Neuronal stem cell (in vitro differentiated cells): Measurements from ENCODE around the gene MBIP.

Source experiments
- DNase-seq: peaks from one replicate; pipeline ENCODE4 v3.0.0-alpha.2; 2013; ENCODE audit warnings: low spot score
- H2AFZ ChIP-seq: one replicate; pipeline ENCODE4 v1.6.1; 2013; ENCODE audit warnings: mild to moderate bottlenecking, low read length, inconsistent platforms
- H2AK5ac ChIP-seq: 2 replicates; pipeline ENCODE4 v1.6.1; 2013; ENCODE audit warnings: low read depth, mild to moderate bottlenecking, inconsistent platforms, low read length, moderate library complexity, mixed read lengths
- H2BK120ac ChIP-seq: 2 replicates; pipeline ENCODE4 v1.6.1; 2013; ENCODE audit warnings: low read depth, mild to moderate bottlenecking, inconsistent platforms, low read length, moderate library complexity, mixed read lengths
- H2BK12ac ChIP-seq: one replicate; pipeline ENCODE4 v1.6.1; 2013; ENCODE audit warnings: low read length, inconsistent platforms
- H2BK15ac ChIP-seq: 2 replicates; pipeline ENCODE4 v1.6.1; 2013; ENCODE audit warnings: mild to moderate bottlenecking, low read length, inconsistent platforms, mixed read lengths
- H2BK5ac ChIP-seq: one replicate; pipeline ENCODE4 v1.6.1; 2013; ENCODE audit warnings: inconsistent platforms, mild to moderate bottlenecking, low read length, moderate library complexity
- H3K14ac ChIP-seq: one replicate; pipeline ENCODE4 v1.6.1; 2013; ENCODE audit warnings: low read length, inconsistent platforms
- H3K18ac ChIP-seq: 2 replicates; pipeline ENCODE4 v1.6.1; 2013; ENCODE audit warnings: low read length, inconsistent platforms
- H3K23ac ChIP-seq: 2 replicates; pipeline ENCODE4 v1.6.1; 2013; ENCODE audit warnings: low read depth, mild to moderate bottlenecking, mixed read lengths, low read length, inconsistent platforms; ENCODE audit not compliant: poor library complexity
- H3K27ac ChIP-seq: replicated peaks from 3 replicates; pipeline ENCODE4 v1.5.1; 2013; ENCODE audit warnings: low read length, inconsistent platforms
- H3K27me3 ChIP-seq, 3 experiments: 2 replicates each; pipeline ENCODE4 v1.6.1; 2013; ENCODE audit warnings: low read length in 3 of 3, mild to moderate bottlenecking in 2 of 3, inconsistent platforms in 1 of 3, low read depth in 1 of 3, mixed read lengths in 1 of 3, moderate library complexity in 1 of 3; ENCODE audit not compliant: control insufficient read depth in 3 of 3, insufficient read depth in 3 of 3
- H3K36me3 ChIP-seq, 2 donors: replicated peaks in 1 of 2; 2 replicates each; pipeline ENCODE4 v1.6.1; 2013; ENCODE audit warnings: low read length in 2 of 2; ENCODE audit not compliant: control insufficient read depth in 2 of 2, insufficient read depth in 2 of 2
- H3K4ac ChIP-seq: 2 replicates; pipeline ENCODE4 v1.6.1; 2013; ENCODE audit warnings: inconsistent platforms, mild to moderate bottlenecking, low read length, moderate library complexity
- H3K4me1 ChIP-seq, 2 donors: 1 replicate in 1 of 2; 2 replicates in 1 of 2; pipeline ENCODE4 v1.6.1; 2013; ENCODE audit warnings: low read length in 2 of 2, low read depth in 1 of 2; ENCODE audit not compliant: control insufficient read depth in 2 of 2, insufficient read depth in 1 of 2
- H3K4me2 ChIP-seq: one replicate; pipeline ENCODE4 v1.6.1; 2013; ENCODE audit warnings: mild to moderate bottlenecking, low read length, inconsistent platforms; ENCODE audit not compliant: insufficient read depth, poor library complexity, severe bottlenecking
- H3K4me3 ChIP-seq, 2 donors: 2 replicates each; pipeline ENCODE4 v1.5.1; 2013; ENCODE audit warnings: low read length in 2 of 2, mild to moderate bottlenecking in 2 of 2, inconsistent platforms in 1 of 2, moderate library complexity in 1 of 2
- H3K79me1 ChIP-seq: one replicate; pipeline ENCODE4 v1.6.1; 2013; ENCODE audit warnings: low read depth, mild to moderate bottlenecking, inconsistent platforms, low read length, moderate library complexity
- H3K9ac ChIP-seq: one replicate; pipeline ENCODE4 v1.6.1; 2013; ENCODE audit warnings: mild to moderate bottlenecking, low read depth, low read length, inconsistent platforms; ENCODE audit not compliant: poor library complexity
- H3K9me3 ChIP-seq, 2 donors: replicated peaks in 1 of 2; 2 replicates each; pipeline versions ENCODE3 to v1.6.1; 2013; ENCODE audit warnings: low read length in 2 of 2, mild to moderate bottlenecking in 2 of 2, inconsistent platforms in 1 of 2, low read depth in 1 of 2, mixed read lengths in 1 of 2, moderate library complexity in 1 of 2; ENCODE audit not compliant: control insufficient read depth in 2 of 2, insufficient read depth in 1 of 2
- H4K8ac ChIP-seq: one replicate; pipeline ENCODE4 v1.6.1; 2013; ENCODE audit warnings: low read depth, mild to moderate bottlenecking, inconsistent platforms, low read length, moderate library complexity
- H4K91ac ChIP-seq: one replicate; pipeline ENCODE4 v1.6.1; 2013; ENCODE audit warnings: low read length, low read depth, mild to moderate bottlenecking, inconsistent platforms; ENCODE audit not compliant: poor library complexity
- WGBS, 2 donors: extraction: QIAGEN DNeasy Blood & Tissue Kit; methylation state at CpG; one replicate each; pipeline ENCODE4 v1.1.7; 2013; ENCODE audit warnings: missing lambda C conversion rate in 2 of 2, mixed read lengths in 1 of 2; ENCODE audit not compliant: insufficient read length in 2 of 2, insufficient replicate concordance in 1 of 2; ENCODE audit errors: extremely low coverage in 2 of 2; 5-methylcytosine and 5-hydroxymethylcytosine counted together

Gene MBIP

GRCh38 chr14:36316131-36316530 is 4.3 kb downstream of the MBIP start:
- Histone ChIP-seq H4K91ac (no peak overlapping the region), H3K4ac (no peak overlapping the region), H3K36me3 (peaks cover 2 to 17% of the 10 kb centered on the region in 2 donors), H4K8ac (no peak overlapping the region), H2BK5ac (no peak overlapping the region), H3K27ac (no peak overlapping the region), H3K4me3 (no peak overlapping the region), H2BK15ac (no peak overlapping the region), H3K18ac (no peak overlapping the region), H3K14ac (no peak overlapping the region), H3K79me1 (no peaks in the 10 kb centered on the region), H3K27me3 (no peaks in the 10 kb centered on the region), H2BK12ac (no peak overlapping the region), H3K4me2 (no peak overlapping the region), H3K9me3 (no peaks in the 10 kb centered on the region), H3K23ac (no peak overlapping the region), H3K9ac (no peak overlapping the region), H2BK120ac (no peak overlapping the region), H3K4me1 (peaks cover 6 to 8% of the 10 kb centered on the region in 2 donors), H2AFZ (no peak overlapping the region), H2AK5ac (no peak overlapping the region)
- no CpG with 5 or more reads among the region's 1 CpG for WGBS, 2 donors
- no peak for DNase-seq

- Histone ChIP-seq H3K4me3 (no peak overlapping the region), H2BK120ac (no peak overlapping the region), H3K14ac (no peak overlapping the region), H3K27ac (peak overlapping the region; percentile 50), H3K4me2 (peak overlapping the region; percentile 15), H3K23ac (no peak overlapping the region), H3K79me1 (no peaks in the 10 kb centered on the region), H4K91ac (no peak overlapping the region), H3K4me1 (peaks cover 6 to 8% of the 10 kb centered on the region in 2 donors), H2BK5ac (no peak overlapping the region), H3K18ac (no peak overlapping the region), H2BK15ac (no peak overlapping the region), H3K9me3 (no peaks in the 10 kb centered on the region), H3K4ac (no peak overlapping the region), H4K8ac (no peak overlapping the region), H2AK5ac (no peak overlapping the region), H2BK12ac (no peak overlapping the region), H3K9ac (no peak overlapping the region), H3K27me3 (no peaks in the 10 kb centered on the region), H2AFZ (no peak overlapping the region), H3K36me3 (peaks cover 9 to 25% of the 10 kb centered on the region in 2 donors)
- no peak for DNase-seq
- 94 to 100% methylated on average over 1 of the region's 3 CpGs for WGBS, 2 donors
Observed at GRCh38 chr14:36315159-36315853, 5.1 kb downstream of the MBIP start.

GRCh38 chr14:36313898-36314297 is 6.5 kb downstream of the MBIP start:
- H3K4me2 ChIP-seq: no peak overlapping the region
- no peak overlapping the region for H3K18ac ChIP-seq
- H3K36me3 ChIP-seq: peaks cover 13 to 39% of the 10 kb centered on the region in 2 donors
- H3K9me3 ChIP-seq: no peaks in the 10 kb centered on the region
- no peak overlapping the region for H2AK5ac ChIP-seq
- WGBS, 2 donors: no CpG with 5 or more reads among the region's 3 CpGs
- H4K91ac ChIP-seq: no peak overlapping the region
- H3K23ac ChIP-seq: no peak overlapping the region
- H3K4ac ChIP-seq: no peak overlapping the region
- no peak overlapping the region for H3K14ac ChIP-seq
- no peaks in the 10 kb centered on the region for H3K79me1 ChIP-seq
- H3K27me3 ChIP-seq: no peaks in the 10 kb centered on the region
- no peak overlapping the region for H2BK15ac ChIP-seq
- H4K8ac ChIP-seq: no peak overlapping the region
- peak overlapping the region; percentile 40 for H3K27ac ChIP-seq
- no peak overlapping the region for H2BK5ac ChIP-seq
- H3K4me3 ChIP-seq: no peak overlapping the region
- DNase-seq: no peak
- no peak overlapping the region for H2BK120ac ChIP-seq
- H3K9ac ChIP-seq: no peak overlapping the region
- H2BK12ac ChIP-seq: no peak overlapping the region
- H3K4me1 ChIP-seq: peaks cover 6 to 8% of the 10 kb centered on the region in 2 donors
- H2AFZ ChIP-seq: no peak overlapping the region

GRCh38 chr14:36313206-36313605 is 7.2 kb downstream of the MBIP start:
- Histone ChIP-seq H3K4me3 (no peak overlapping the region), H3K4me2 (no peak overlapping the region), H2BK12ac (no peak overlapping the region), H3K18ac (no peak overlapping the region), H3K4me1 (peaks cover 6 to 8% of the 10 kb centered on the region in 2 donors), H3K23ac (no peak overlapping the region), H2AFZ (no peak overlapping the region), H3K79me1 (no peaks in the 10 kb centered on the region), H2BK5ac (no peak overlapping the region), H3K27me3 (no peaks in the 10 kb centered on the region), H3K4ac (no peak overlapping the region), H3K9ac (no peak overlapping the region), H2BK15ac (no peak overlapping the region), H3K9me3 (no peaks in the 10 kb centered on the region), H3K27ac (peak overlapping the region; percentile 46), H4K91ac (no peak overlapping the region), H4K8ac (no peak overlapping the region), H2AK5ac (no peak overlapping the region), H3K14ac (no peak overlapping the region), H2BK120ac (no peak overlapping the region), H3K36me3 (peaks cover 17 to 46% of the 10 kb centered on the region in 2 donors)
- peak; percentile 51 for DNase-seq
- WGBS, 2 donors: no CpG with 5 or more reads among the region's 2 CpGs
